HG02870 (cell line): Measurements from ENCODE around the gene PPP6R2.

Experiments used
- ATAC-seq: cut with Tn5 transposase; IDR thresholded peaks from one replicate; pipeline ENCODE4 v1.9.1; 2021; ENCODE audit warnings: mild to moderate bottlenecking, moderate library complexity; ENCODE audit not compliant: unreplicated experiment

The PPP6R2 gene

GRCh38 chr22:50342651-50343540 lies at the start of gene PPP6R2:
Gene PPP6R2 (plus strand): TSS chr22:50343327. CDS start chr22:50393909, 50,582 bp downstream.
- peak; percentile 71 for ATAC-seq

GRCh38 chr22:50293441-50294318 lies 49.4 kb upstream of the PPP6R2 start:
- no peak for ATAC-seq

- no peak for ATAC-seq
Measured at GRCh38 chr22:50294319-50294656, 48.8 kb upstream of the PPP6R2 start.

GRCh38 chr22:50296658-50297490 lies 46.3 kb upstream of the PPP6R2 start:
- ATAC-seq = no peak

GRCh38 chr22:50297510-50298265 lies 45.4 kb upstream of the PPP6R2 start:
- no peak for ATAC-seq

- ATAC-seq = no peak
Measured at GRCh38 chr22:50298266-50298637, 44.9 kb upstream of the PPP6R2 start.

- no peak for ATAC-seq
Measured at GRCh38 chr22:50298937-50299784, 44.0 kb upstream of the PPP6R2 start.

- ATAC-seq = no peak
Measured at GRCh38 chr22:50299785-50300619, 43.1 kb upstream of the PPP6R2 start.

- ATAC-seq = no peak
Measured at GRCh38 chr22:50300620-50301257, 42.4 kb upstream of the PPP6R2 start.

- no peak for ATAC-seq
Measured at GRCh38 chr22:50301581-50301991, 41.5 kb upstream of the PPP6R2 start.

- no peak for ATAC-seq
Measured at GRCh38 chr22:50302041-50302541, 41.0 kb upstream of the PPP6R2 start.

GRCh38 chr22:50302564-50302963 lies 40.6 kb upstream of the PPP6R2 start:
- no peak for ATAC-seq

- no peak for ATAC-seq
Measured at GRCh38 chr22:50303515-50303847, 39.6 kb upstream of the PPP6R2 start.

GRCh38 chr22:50303848-50304527 lies 39.1 kb upstream of the PPP6R2 start:
- no peak for ATAC-seq

- ATAC-seq = no peak
Measured at GRCh38 chr22:50304528-50305392, 38.4 kb upstream of the PPP6R2 start.

GRCh38 chr22:50305393-50305922 lies 37.7 kb upstream of the PPP6R2 start:
- no peak for ATAC-seq
